Tibial artery (tissue), 4 donors: ENCODE data around the gene SORCS2.

ENCODE experiments used
- DNase-seq, 2 donors: peaks; one replicate each; pipeline ENCODE4 v3.0.0-alpha.2; 2019
- H3K27ac ChIP-seq, 2 donors: fragments of 200-600 bp; sonication (generic) in 1 of 2; 1 replicate in 1 of 2; 2 replicates in 1 of 2; pipeline ENCODE4 v1.5.1; 2018 to 2019; ENCODE audit warnings: mild to moderate bottlenecking in 1 of 2
- H3K27me3 ChIP-seq, 2 donors: fragments of 200-600 bp; sonication (generic) in 1 of 2; one replicate each; pipeline versions ENCODE4 v1.5.1 to v1.6.0; 2016 to 2019
- H3K36me3 ChIP-seq, 3 donors: fragments of 200-600 bp; sonication (generic) in 2 of 3; one replicate each; pipeline ENCODE4 v1.5.1; 2016 to 2019; ENCODE audit warnings: mild to moderate bottlenecking in 2 of 3
- H3K4me1 ChIP-seq, 4 donors: fragments of 200-600 bp; sonication (generic) in 2 of 4; 1 replicate in 3 of 4; 2 replicates in 1 of 4; pipeline ENCODE4 v1.5.1; 2016 to 2019
- H3K4me3 ChIP-seq, 2 donors: fragments of 200-600 bp; sonication (generic) in 1 of 2; 1 replicate in 1 of 2; 2 replicates in 1 of 2; pipeline ENCODE4 v1.5.1; 2018 to 2019; ENCODE audit warnings: mild to moderate bottlenecking in 2 of 2
- H3K9me3 ChIP-seq, 3 donors: fragments of 200-600 bp; sonication (generic) in 1 of 3; one replicate each; pipeline ENCODE4 v1.5.1; 2016 to 2019
- intact Hi-C: fragments of 100-400 bp; cut with DNase I; formaldehyde crosslinking; loops from one replicate; pipeline ENCODE4 v1.15.0; 2023; ENCODE audit warnings: low total_unique reads
- TF ChIP-seq, protein P1 (sequence below), 2 experiments: fragments of 200-600 bp in 1 of 2; fragments of 450-650 bp in 1 of 2; IDR thresholded peaks; one replicate each; pipeline ENCODE4 v1.5.1; 2017 to 2019; ENCODE audit warnings: antibody characterized with exemption in 2 of 2, mild to moderate bottlenecking in 1 of 2, moderate library complexity in 1 of 2

The SORCS2 gene

DNA sequence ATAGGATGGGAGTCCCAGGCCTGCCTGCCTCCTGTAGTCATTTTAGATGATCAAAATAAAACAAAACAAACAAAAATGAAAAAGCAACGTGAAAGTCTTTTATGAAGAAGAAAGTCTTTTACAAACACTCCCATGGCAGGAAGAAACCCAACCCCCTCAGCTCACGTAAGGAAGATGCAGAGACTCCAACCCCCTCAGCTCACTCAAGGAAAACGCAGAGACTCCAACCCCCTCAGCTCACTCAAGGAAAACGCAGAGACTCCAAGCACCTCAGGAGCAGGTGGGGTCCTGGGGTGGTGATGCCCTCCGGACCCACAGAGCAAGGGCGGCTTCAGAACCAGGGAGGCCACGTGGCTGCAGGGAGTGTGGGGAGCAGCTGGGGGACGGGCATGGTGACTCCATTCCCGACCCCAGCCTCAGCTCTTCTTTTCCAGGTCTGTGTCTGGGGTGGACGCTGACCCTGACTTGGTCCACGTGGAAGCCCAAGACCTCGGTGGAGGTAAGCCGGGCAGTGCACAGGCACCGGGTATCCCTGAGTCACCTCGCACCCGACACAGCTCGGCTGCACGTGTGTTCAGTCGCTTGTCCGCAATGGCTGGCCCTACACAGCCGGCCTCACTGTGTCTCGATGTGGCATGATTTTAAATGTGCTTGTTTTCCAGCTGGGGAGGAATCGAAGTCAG is 468.9 kb downstream of the SORCS2 start:
- Histone ChIP-seq H3K9me3 (no peaks in the 10 kb centered on the region), H3K27ac (no peak overlapping the region), H3K36me3 (no peaks in the 10 kb centered on the region), H3K4me1 (no peaks in the 10 kb centered on the region), H3K27me3 (no peaks in the 10 kb centered on the region), H3K4me3 (no peak overlapping the region)
- DNase-seq = no peak
- TF ChIP-seq, protein P1, sequence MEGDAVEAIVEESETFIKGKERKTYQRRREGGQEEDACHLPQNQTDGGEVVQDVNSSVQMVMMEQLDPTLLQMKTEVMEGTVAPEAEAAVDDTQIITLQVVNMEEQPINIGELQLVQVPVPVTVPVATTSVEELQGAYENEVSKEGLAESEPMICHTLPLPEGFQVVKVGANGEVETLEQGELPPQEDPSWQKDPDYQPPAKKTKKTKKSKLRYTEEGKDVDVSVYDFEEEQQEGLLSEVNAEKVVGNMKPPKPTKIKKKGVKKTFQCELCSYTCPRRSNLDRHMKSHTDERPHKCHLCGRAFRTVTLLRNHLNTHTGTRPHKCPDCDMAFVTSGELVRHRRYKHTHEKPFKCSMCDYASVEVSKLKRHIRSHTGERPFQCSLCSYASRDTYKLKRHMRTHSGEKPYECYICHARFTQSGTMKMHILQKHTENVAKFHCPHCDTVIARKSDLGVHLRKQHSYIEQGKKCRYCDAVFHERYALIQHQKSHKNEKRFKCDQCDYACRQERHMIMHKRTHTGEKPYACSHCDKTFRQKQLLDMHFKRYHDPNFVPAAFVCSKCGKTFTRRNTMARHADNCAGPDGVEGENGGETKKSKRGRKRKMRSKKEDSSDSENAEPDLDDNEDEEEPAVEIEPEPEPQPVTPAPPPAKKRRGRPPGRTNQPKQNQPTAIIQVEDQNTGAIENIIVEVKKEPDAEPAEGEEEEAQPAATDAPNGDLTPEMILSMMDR (IDR thresholded peaks at IDR 0.05) = no peak
- intact Hi-C loops = no loop called here

DNA sequence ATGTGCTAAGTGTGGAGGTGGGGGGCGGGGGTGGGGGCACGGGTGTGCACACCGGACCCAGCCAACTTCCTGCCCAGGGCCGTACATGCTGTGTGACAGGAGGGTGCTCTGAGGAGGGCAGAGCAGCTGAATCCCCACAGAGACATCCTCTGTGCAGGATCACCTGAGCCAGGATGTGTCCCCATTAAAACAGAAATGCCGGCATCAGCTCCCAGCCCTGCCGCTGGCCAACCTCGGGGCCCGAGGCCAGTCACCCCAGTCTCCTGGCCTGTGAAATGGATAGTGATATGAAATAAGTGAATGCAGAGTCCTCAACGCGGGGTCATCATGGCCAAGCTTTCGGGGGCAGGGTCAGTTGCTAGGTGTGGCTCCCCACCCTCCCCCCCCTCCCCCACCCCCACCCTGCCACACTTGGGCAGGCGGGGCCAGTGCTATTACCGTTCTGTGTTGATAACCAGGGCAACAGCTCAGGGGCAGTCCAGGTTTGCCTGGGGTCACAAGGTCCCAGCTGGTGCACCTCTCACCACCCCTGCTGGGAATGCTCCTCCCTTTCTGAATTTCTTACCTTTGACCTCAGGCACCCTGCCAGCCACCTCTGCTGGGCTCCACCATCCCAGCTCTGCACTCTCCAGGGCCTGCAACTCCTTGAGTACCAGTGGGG is 469.6 kb downstream of the SORCS2 start:
- TF ChIP-seq, protein P1 (IDR thresholded peaks at IDR 0.05) = no peak
- intact Hi-C loops = no loop called here
- no peak overlapping the region for H3K27ac ChIP-seq
- no peak for DNase-seq
- H3K36me3 ChIP-seq = no peaks in the 10 kb centered on the region
- no peaks in the 10 kb centered on the region for H3K27me3 ChIP-seq
- no peaks in the 10 kb centered on the region for H3K9me3 ChIP-seq
- no peaks in the 10 kb centered on the region for H3K4me1 ChIP-seq
- H3K4me3 ChIP-seq = no peak overlapping the region

DNA sequence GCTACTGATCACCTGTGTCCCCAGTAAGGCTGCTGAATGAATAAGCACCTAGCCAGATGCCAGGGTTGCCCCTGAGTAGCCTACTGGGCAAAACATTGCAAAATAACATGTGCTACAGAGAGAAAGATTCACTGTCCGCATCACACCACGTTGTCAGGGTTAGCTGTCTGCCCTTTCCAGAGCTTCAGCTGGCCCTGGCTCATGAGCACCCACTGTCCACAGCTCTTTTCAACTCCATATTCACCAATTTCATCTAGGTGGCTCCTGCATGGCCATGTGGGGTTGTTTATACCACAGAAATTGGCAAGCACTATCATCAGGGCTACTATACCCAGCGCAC is 470.1 kb downstream of the SORCS2 start:
- DNase-seq = no peak
- TF ChIP-seq, protein P1 (IDR thresholded peaks at IDR 0.05) = no peak
- intact Hi-C loops = no loop called here
- Histone ChIP-seq H3K9me3 (no peaks in the 10 kb centered on the region), H3K4me3 (no peak overlapping the region), H3K27me3 (no peaks in the 10 kb centered on the region), H3K36me3 (no peaks in the 10 kb centered on the region), H3K27ac (no peak overlapping the region), H3K4me1 (no peaks in the 10 kb centered on the region)

DNA sequence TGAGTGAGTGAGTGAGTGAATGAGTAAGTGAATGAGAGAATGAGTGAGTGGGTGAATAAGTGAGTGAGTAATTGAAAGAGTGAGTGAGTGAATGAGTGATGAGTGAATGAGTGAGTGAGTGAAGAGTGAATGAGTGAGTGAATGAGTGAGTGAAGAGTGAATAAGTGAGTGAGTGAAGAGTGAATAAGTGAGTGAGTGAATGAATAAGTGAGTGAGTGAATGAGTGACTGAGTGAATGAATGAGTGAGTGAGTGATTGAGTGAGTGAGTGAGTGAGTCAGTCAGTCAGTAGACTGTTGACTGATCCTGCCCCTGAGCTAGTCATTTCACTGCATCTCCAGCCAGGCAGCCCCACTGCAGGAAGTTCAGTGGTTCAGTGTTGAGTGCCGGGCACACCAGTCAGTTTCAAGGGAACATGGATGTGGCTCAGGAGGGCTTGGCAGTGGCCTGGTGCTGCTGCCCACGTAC is 470.8 kb downstream of the SORCS2 start:
- Histone ChIP-seq H3K36me3 (no peaks in the 10 kb centered on the region), H3K4me3 (no peak overlapping the region), H3K9me3 (no peaks in the 10 kb centered on the region), H3K27me3 (no peaks in the 10 kb centered on the region), H3K4me1 (no peaks in the 10 kb centered on the region), H3K27ac (no peak overlapping the region)
- no peak for DNase-seq
- intact Hi-C loops = no loop called here
- TF ChIP-seq, protein P1 (IDR thresholded peaks at IDR 0.05) = no peak

DNA sequence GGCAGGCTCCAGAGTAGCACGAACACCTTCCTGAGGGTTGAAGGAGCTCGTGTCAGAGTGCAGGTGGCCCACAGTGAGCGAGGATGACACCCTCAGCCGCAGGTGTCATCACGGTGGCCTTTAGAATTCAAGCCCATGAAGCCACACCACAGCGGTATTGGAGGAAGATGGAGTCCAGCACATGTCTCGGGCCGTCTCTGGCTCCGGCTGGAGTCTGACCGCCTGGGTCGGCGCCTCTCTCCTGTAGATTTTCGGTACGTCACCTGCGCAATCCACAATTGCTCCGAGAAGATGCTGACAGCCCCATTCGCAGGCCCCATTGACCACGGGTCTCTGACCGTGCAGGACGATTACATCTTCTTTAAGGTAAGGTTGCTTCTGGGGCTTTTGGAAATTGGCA is 471.8 kb downstream of the SORCS2 start:
- Histone ChIP-seq H3K27ac (no peak overlapping the region), H3K4me3 (no peak overlapping the region), H3K36me3 (no peaks in the 10 kb centered on the region), H3K27me3 (peaks cover 0 to 4% of the 10 kb centered on the region in 2 donors), H3K4me1 (no peaks in the 10 kb centered on the region), H3K9me3 (no peaks in the 10 kb centered on the region)
- DNase-seq = no peak
- intact Hi-C loops = no loop called here
- TF ChIP-seq, protein P1 (IDR thresholded peaks at IDR 0.05) = no peak
